K562 (cell line): ENCODE measurements around the gene GJA5.

Experiments used
- BRF1 ChIP-seq: IDR thresholded peaks from 3 replicates; pipeline ENCODE4 v1.6.1; 2011; ENCODE audit warnings: borderline replicate concordance, mild to moderate bottlenecking; ENCODE audit not compliant: insufficient read length; ENCODE audit errors: extremely low read depth
- CHD2 ChIP-seq: IDR thresholded peaks from 2 replicates; pipeline ENCODE4 v1.6.1; 2011; ENCODE audit warnings: low read depth, low read length
- ETV5 ChIP-seq: sonication (generic); formaldehyde crosslinking; IDR thresholded peaks from 2 replicates; pipeline ENCODE4 v1.4.0; 2020; ENCODE audit warnings: low read depth, mild to moderate bottlenecking, missing genetic modification reagents
- EZH2 ChIP-seq: IDR thresholded peaks from 2 replicates; pipeline ENCODE4 v1.6.1; 2012; ENCODE audit warnings: low read depth, mild to moderate bottlenecking, inconsistent platforms, low read length, borderline replicate concordance
- HIVEP1 ChIP-seq: fragments of 250-450 bp; sonication (Bioruptor Pico); IDR thresholded peaks from 2 replicates; pipeline ENCODE4 v1.4.0; 2020; ENCODE audit warnings: mild to moderate bottlenecking
- MAFK ChIP-seq: IDR thresholded peaks from 2 replicates; pipeline ENCODE4 v1.6.1; 2011; ENCODE audit warnings: low read length, improper control_type of control experiment
- MYNN ChIP-seq, 2 experiments: sonication (generic); formaldehyde crosslinking in 1 of 2; IDR thresholded peaks; 2 replicates each; pipeline versions ENCODE4 v1.5.0 to v1.6.1; 2016 to 2020; ENCODE audit warnings: antibody characterized with exemption in 1 of 2, missing genetic modification reagents in 1 of 2
- POLR2A ChIP-seq: fragments of 450-650 bp; conservative IDR thresholded peaks from 2 replicates; pipeline ENCODE4 v1.6.1; 2016
- TF ChIP-seq, protein P1 (sequence below): sonication (generic); formaldehyde crosslinking; IDR thresholded peaks from 2 replicates; pipeline ENCODE4 v1.8.0; 2022; ENCODE audit warnings: missing genetic modification reagents, mild to moderate bottlenecking, moderate library complexity, borderline replicate concordance
- TF ChIP-seq, protein P2 (sequence below), 2 experiments: IDR thresholded peaks; 2 replicates each; pipeline ENCODE4 v1.6.1; 2012; ENCODE audit warnings: improper control_type of control experiment in 2 of 2, low read depth in 2 of 2, low read length in 2 of 2, borderline replicate concordance in 1 of 2
- TF ChIP-seq, protein P3 (sequence below), 2 experiments: fragments of 450-650 bp in 1 of 2; IDR thresholded peaks; 2 replicates each; pipeline ENCODE4 v1.6.1; 2011 to 2017; ENCODE audit warnings: low read depth in 2 of 2, antibody characterized with exemption in 1 of 2, borderline replicate concordance in 1 of 2, low read length in 1 of 2, mild to moderate bottlenecking in 1 of 2, mixed read lengths in 1 of 2; ENCODE audit not compliant: control insufficient read depth in 1 of 2
- TF ChIP-seq, protein P4 (sequence below): sonication (generic); formaldehyde crosslinking; IDR thresholded peaks from 2 replicates; pipeline ENCODE4 v1.8.0; 2022; ENCODE audit warnings: mild to moderate bottlenecking, low read depth, missing genetic modification reagents
- TF ChIP-seq, protein P5 (sequence below): sonication (generic); formaldehyde crosslinking; IDR thresholded peaks from 2 replicates; pipeline ENCODE4 v1.8.1; 2023; ENCODE audit warnings: mild to moderate bottlenecking, missing genetic modification reagents

DNA sequence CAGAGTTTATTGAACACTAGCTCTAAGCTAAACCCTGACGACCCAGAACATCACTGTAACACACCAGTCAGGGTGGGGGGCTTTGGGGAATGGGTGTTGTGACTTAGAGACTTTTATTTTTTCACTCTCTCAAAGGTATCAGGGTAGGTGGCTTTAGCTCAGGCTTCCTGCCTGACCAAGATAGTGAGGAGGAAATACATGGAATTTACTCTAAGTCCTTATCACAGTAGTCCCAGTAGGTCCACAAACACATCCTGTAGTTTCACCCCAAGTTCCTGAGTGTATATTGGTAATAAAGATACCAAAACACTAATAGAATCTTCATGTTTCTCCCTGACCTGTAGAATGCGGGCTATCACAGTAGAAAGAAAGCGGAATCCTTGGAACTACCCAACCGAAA is 15.1 kb downstream of the GJA5 start:
- TF ChIP-seq, protein P1, sequence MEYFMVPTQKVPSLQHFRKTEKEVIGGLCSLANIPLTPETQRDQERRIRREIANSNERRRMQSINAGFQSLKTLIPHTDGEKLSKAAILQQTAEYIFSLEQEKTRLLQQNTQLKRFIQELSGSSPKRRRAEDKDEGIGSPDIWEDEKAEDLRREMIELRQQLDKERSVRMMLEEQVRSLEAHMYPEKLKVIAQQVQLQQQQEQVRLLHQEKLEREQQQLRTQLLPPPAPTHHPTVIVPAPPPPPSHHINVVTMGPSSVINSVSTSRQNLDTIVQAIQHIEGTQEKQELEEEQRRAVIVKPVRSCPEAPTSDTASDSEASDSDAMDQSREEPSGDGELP (CRISPR knock-in tag) = no peak
- TF ChIP-seq CHD2 (no peak), ETV5 (CRISPR knock-in tag) (no peak), HIVEP1 (CRISPR knock-in tag) (no peak), MYNN (IDR thresholded peaks at IDR 0.05) (peak; percentile 94), MYNN (CRISPR knock-in tag; IDR thresholded peaks at IDR 0.05) (no peak), MAFK (no peak), EZH2 (no peak), POLR2A (no peak), BRF1 (no peak)
- TF ChIP-seq, protein P2, sequence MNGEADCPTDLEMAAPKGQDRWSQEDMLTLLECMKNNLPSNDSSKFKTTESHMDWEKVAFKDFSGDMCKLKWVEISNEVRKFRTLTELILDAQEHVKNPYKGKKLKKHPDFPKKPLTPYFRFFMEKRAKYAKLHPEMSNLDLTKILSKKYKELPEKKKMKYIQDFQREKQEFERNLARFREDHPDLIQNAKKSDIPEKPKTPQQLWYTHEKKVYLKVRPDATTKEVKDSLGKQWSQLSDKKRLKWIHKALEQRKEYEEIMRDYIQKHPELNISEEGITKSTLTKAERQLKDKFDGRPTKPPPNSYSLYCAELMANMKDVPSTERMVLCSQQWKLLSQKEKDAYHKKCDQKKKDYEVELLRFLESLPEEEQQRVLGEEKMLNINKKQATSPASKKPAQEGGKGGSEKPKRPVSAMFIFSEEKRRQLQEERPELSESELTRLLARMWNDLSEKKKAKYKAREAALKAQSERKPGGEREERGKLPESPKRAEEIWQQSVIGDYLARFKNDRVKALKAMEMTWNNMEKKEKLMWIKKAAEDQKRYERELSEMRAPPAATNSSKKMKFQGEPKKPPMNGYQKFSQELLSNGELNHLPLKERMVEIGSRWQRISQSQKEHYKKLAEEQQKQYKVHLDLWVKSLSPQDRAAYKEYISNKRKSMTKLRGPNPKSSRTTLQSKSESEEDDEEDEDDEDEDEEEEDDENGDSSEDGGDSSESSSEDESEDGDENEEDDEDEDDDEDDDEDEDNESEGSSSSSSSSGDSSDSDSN (IDR thresholded peaks at IDR 0.05; ENCODE audit: borderline replicate concordance in 1 of 2, low read depth in 2 of 2, low read length in 2 of 2) = no peak
- TF ChIP-seq, protein P3, sequence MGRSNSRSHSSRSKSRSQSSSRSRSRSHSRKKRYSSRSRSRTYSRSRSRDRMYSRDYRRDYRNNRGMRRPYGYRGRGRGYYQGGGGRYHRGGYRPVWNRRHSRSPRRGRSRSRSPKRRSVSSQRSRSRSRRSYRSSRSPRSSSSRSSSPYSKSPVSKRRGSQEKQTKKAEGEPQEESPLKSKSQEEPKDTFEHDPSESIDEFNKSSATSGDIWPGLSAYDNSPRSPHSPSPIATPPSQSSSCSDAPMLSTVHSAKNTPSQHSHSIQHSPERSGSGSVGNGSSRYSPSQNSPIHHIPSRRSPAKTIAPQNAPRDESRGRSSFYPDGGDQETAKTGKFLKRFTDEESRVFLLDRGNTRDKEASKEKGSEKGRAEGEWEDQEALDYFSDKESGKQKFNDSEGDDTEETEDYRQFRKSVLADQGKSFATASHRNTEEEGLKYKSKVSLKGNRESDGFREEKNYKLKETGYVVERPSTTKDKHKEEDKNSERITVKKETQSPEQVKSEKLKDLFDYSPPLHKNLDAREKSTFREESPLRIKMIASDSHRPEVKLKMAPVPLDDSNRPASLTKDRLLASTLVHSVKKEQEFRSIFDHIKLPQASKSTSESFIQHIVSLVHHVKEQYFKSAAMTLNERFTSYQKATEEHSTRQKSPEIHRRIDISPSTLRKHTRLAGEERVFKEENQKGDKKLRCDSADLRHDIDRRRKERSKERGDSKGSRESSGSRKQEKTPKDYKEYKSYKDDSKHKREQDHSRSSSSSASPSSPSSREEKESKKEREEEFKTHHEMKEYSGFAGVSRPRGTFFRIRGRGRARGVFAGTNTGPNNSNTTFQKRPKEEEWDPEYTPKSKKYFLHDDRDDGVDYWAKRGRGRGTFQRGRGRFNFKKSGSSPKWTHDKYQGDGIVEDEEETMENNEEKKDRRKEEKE (IDR thresholded peaks at IDR 0.05; ENCODE audit: borderline replicate concordance in 1 of 2, control insufficient read depth in 1 of 2, low read depth in 2 of 2, low read length in 1 of 2) = no peak
- TF ChIP-seq, protein P4, sequence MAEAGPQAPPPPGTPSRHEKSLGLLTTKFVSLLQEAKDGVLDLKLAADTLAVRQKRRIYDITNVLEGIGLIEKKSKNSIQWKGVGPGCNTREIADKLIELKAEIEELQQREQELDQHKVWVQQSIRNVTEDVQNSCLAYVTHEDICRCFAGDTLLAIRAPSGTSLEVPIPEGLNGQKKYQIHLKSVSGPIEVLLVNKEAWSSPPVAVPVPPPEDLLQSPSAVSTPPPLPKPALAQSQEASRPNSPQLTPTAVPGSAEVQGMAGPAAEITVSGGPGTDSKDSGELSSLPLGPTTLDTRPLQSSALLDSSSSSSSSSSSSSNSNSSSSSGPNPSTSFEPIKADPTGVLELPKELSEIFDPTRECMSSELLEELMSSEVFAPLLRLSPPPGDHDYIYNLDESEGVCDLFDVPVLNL (CRISPR knock-in tag) = no peak
- TF ChIP-seq, protein P5, sequence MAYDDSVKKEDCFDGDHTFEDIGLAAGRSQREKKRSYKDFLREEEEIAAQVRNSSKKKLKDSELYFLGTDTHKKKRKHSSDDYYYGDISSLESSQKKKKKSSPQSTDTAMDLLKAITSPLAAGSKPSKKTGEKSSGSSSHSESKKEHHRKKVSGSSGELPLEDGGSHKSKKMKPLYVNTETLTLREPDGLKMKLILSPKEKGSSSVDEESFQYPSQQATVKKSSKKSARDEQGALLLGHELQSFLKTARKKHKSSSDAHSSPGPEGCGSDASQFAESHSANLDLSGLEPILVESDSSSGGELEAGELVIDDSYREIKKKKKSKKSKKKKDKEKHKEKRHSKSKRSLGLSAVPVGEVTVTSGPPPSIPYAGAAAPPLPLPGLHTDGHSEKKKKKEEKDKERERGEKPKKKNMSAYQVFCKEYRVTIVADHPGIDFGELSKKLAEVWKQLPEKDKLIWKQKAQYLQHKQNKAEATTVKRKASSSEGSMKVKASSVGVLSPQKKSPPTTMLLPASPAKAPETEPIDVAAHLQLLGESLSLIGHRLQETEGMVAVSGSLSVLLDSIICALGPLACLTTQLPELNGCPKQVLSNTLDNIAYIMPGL (CRISPR knock-in tag) = no peak
